Mesendoderm (in vitro differentiated cells): ENCODE data around the gene MOB3B.

Experiments used
- DNase-seq: peaks from one replicate; pipeline ENCODE4 v3.0.0; 2013
- H2AK5ac ChIP-seq: 2 replicates; pipeline ENCODE4 v1.6.1; 2013; ENCODE audit warnings: low read length, inconsistent platforms
- H2BK120ac ChIP-seq: 2 replicates; pipeline ENCODE4 v1.6.1; 2013; ENCODE audit warnings: low read depth, mild to moderate bottlenecking, low read length, moderate library complexity, mixed read lengths
- H2BK15ac ChIP-seq: replicated peaks from 2 replicates; pipeline ENCODE4 v1.6.1; 2013; ENCODE audit warnings: low read depth, mild to moderate bottlenecking, moderate library complexity
- H2BK5ac ChIP-seq: 2 replicates; pipeline ENCODE4 v1.6.1; 2013; ENCODE audit warnings: low read length, inconsistent platforms
- H3K18ac ChIP-seq: 2 replicates; pipeline ENCODE4 v1.6.1; 2013; ENCODE audit warnings: mild to moderate bottlenecking, low read length, mixed read lengths
- H3K23ac ChIP-seq: one replicate; pipeline ENCODE4 v1.6.1; 2013; ENCODE audit warnings: low read length
- H3K27ac ChIP-seq: 2 replicates; pipeline ENCODE4 v1.5.1; 2013; ENCODE audit warnings: low read depth, mild to moderate bottlenecking, inconsistent platforms, low read length, moderate library complexity
- H3K27me3 ChIP-seq: 2 replicates; pipeline ENCODE4 v1.6.1; 2013; ENCODE audit warnings: low read length, control low read depth, mild to moderate bottlenecking, inconsistent platforms; ENCODE audit not compliant: insufficient read depth, poor library complexity
- H3K36me3 ChIP-seq: 2 replicates; pipeline ENCODE4 v1.6.1; 2013; ENCODE audit warnings: low read length, inconsistent platforms; ENCODE audit not compliant: control insufficient read depth, insufficient read depth
- H3K4ac ChIP-seq: one replicate; pipeline ENCODE4 v1.6.1; 2013; ENCODE audit warnings: low read depth, mild to moderate bottlenecking, low read length, moderate library complexity
- H3K4me1 ChIP-seq: 2 replicates; pipeline ENCODE4 v1.6.1; 2013; ENCODE audit warnings: low read depth, low read length, inconsistent platforms; ENCODE audit not compliant: control insufficient read depth
- H3K4me2 ChIP-seq: 2 replicates; pipeline ENCODE4 v1.6.1; 2013; ENCODE audit warnings: low read length
- H3K4me3 ChIP-seq: 2 replicates; pipeline ENCODE4 v1.5.1; 2013; ENCODE audit warnings: mild to moderate bottlenecking, low read length
- H3K56ac ChIP-seq: one replicate; pipeline ENCODE4 v1.6.1; 2013; ENCODE audit warnings: low read length
- H3K79me1 ChIP-seq: 2 replicates; pipeline ENCODE4 v1.6.1; 2013; ENCODE audit warnings: low read length, inconsistent platforms
- H3K79me2 ChIP-seq: 2 replicates; pipeline ENCODE4 v1.6.1; 2013; ENCODE audit warnings: mild to moderate bottlenecking, low read length; ENCODE audit not compliant: control insufficient read depth, insufficient read depth
- H3K9ac ChIP-seq: 2 replicates; pipeline ENCODE4 v1.6.1; 2013; ENCODE audit warnings: low read length, inconsistent platforms
- H4K5ac ChIP-seq: one replicate; pipeline ENCODE4 v1.6.1; 2013; ENCODE audit warnings: low read length
- H4K8ac ChIP-seq: one replicate; pipeline ENCODE4 v1.6.1; 2013; ENCODE audit warnings: low read depth, mild to moderate bottlenecking, control low read depth, low read length, moderate library complexity
- WGBS: extraction: QIAGEN DNeasy Blood & Tissue Kit; methylation state at CpG from one replicate; pipeline ENCODE4 v1.1.7; 2013; ENCODE audit warnings: low lambda C conversion rate, missing lambda C conversion rate; ENCODE audit not compliant: insufficient coverage; ENCODE audit errors: extremely low coverage; 5-methylcytosine and 5-hydroxymethylcytosine counted together

The MOB3B gene

GRCh38 chr9:27373851-27374250, 155.8 kb downstream of the MOB3B start:
- no peak overlapping the region for H2BK120ac ChIP-seq
- H2BK5ac ChIP-seq, result no peak overlapping the region
- peaks cover 9% of the 10 kb centered on the region for H3K4me1 ChIP-seq
- DNase-seq, result no peak
- WGBS, result no CpG with 5 or more reads among the region's 4 CpGs
- no peak overlapping the region for H2AK5ac ChIP-seq
- H3K79me1 ChIP-seq, result no peaks in the 10 kb centered on the region
- no peak overlapping the region for H2BK15ac ChIP-seq
- no peak overlapping the region for H3K23ac ChIP-seq
- H3K27ac ChIP-seq, result no peak overlapping the region
- H3K79me2 ChIP-seq, result no peaks in the 10 kb centered on the region
- no peak overlapping the region for H4K8ac ChIP-seq
- H3K56ac ChIP-seq, result no peak overlapping the region
- H3K27me3 ChIP-seq, result no peaks in the 10 kb centered on the region
- H3K4me3 ChIP-seq, result no peak overlapping the region
- H3K36me3 ChIP-seq, result no peaks in the 10 kb centered on the region
- no peak overlapping the region for H4K5ac ChIP-seq
- H3K4ac ChIP-seq, result no peak overlapping the region
- no peak overlapping the region for H3K18ac ChIP-seq
- H3K9ac ChIP-seq, result no peak overlapping the region
- H3K4me2 ChIP-seq, result no peak overlapping the region

- no peak overlapping the region for H2BK15ac ChIP-seq
Measured at GRCh38 chr9:27372615-27373014, 157.0 kb downstream of the MOB3B start.

GRCh38 chr9:27371382-27371781, 158.2 kb downstream of the MOB3B start:
- Histone ChIP-seq H3K36me3 (no peaks in the 10 kb centered on the region), H3K56ac (no peak overlapping the region), H2AK5ac (no peak overlapping the region), H3K79me2 (no peaks in the 10 kb centered on the region), H3K79me1 (no peaks in the 10 kb centered on the region), H3K23ac (no peak overlapping the region), H3K27me3 (no peaks in the 10 kb centered on the region), H2BK15ac (no peak overlapping the region), H3K18ac (no peak overlapping the region), H4K8ac (no peak overlapping the region), H4K5ac (no peak overlapping the region), H3K4me1 (peaks cover 9% of the 10 kb centered on the region), H3K27ac (no peak overlapping the region), H3K4me2 (no peak overlapping the region), H3K4ac (peak overlapping the region; percentile 26), H3K9ac (no peak overlapping the region), H2BK5ac (no peak overlapping the region), H3K4me3 (no peak overlapping the region), H2BK120ac (no peak overlapping the region)
- DNase-seq, result peak; percentile 66
- WGBS, result no CpG with 5 or more reads among the region's 5 CpGs

More at GRCh38 chr9:27372615-27373014, 157.0 kb downstream of the MOB3B start:
- Histone ChIP-seq H3K23ac (no peak overlapping the region), H3K27me3 (no peaks in the 10 kb centered on the region), H3K4me1 (peaks cover 12% of the 10 kb centered on the region), H4K5ac (no peak overlapping the region), H3K4me2 (no peak overlapping the region), H3K79me1 (no peaks in the 10 kb centered on the region), H3K36me3 (no peaks in the 10 kb centered on the region), H3K4me3 (no peak overlapping the region), H2BK5ac (no peak overlapping the region), H3K9ac (no peak overlapping the region), H3K27ac (no peak overlapping the region), H3K79me2 (no peaks in the 10 kb centered on the region), H2AK5ac (no peak overlapping the region), H4K8ac (no peak overlapping the region), H3K4ac (no peak overlapping the region), H3K18ac (no peak overlapping the region), H3K56ac (no peak overlapping the region), H2BK120ac (no peak overlapping the region)
- DNase-seq, result no peak
- no CpG with 5 or more reads among the region's 1 CpG for WGBS

GRCh38 chr9:27369591-27369990, 160.0 kb downstream of the MOB3B start:
- Histone ChIP-seq H2AK5ac (no peak overlapping the region), H3K27ac (no peak overlapping the region), H3K4ac (no peak overlapping the region), H3K27me3 (no peaks in the 10 kb centered on the region), H3K36me3 (no peaks in the 10 kb centered on the region), H3K9ac (no peak overlapping the region), H3K4me3 (no peak overlapping the region), H3K4me1 (peaks cover 9% of the 10 kb centered on the region), H3K79me2 (no peaks in the 10 kb centered on the region), H3K4me2 (no peak overlapping the region), H2BK15ac (no peak overlapping the region), H3K56ac (no peak overlapping the region), H2BK120ac (no peak overlapping the region), H3K79me1 (no peaks in the 10 kb centered on the region), H3K23ac (no peak overlapping the region), H3K18ac (no peak overlapping the region), H4K5ac (no peak overlapping the region), H4K8ac (no peak overlapping the region), H2BK5ac (no peak overlapping the region)
- DNase-seq, result peak; percentile 19
- no CpG with 5 or more reads among the region's 5 CpGs for WGBS

GRCh38 chr9:27368316-27368985, 161.2 kb downstream of the MOB3B start:
- no peak overlapping the region for H4K8ac ChIP-seq
- H3K56ac ChIP-seq, result no peak overlapping the region
- peak; percentile 70 for DNase-seq
- no peak overlapping the region for H3K27ac ChIP-seq
- no peak overlapping the region for H3K18ac ChIP-seq
- no peak overlapping the region for H2BK15ac ChIP-seq
- no peak overlapping the region for H2BK5ac ChIP-seq
- H3K9ac ChIP-seq, result no peak overlapping the region
- H3K4me2 ChIP-seq, result no peak overlapping the region
- H3K4me1 ChIP-seq, result peaks cover 9% of the 10 kb centered on the region
- no peak overlapping the region for H3K23ac ChIP-seq
- H4K5ac ChIP-seq, result no peak overlapping the region
- H3K27me3 ChIP-seq, result no peaks in the 10 kb centered on the region
- H3K4ac ChIP-seq, result no peak overlapping the region
- H3K79me1 ChIP-seq, result no peaks in the 10 kb centered on the region
- no peaks in the 10 kb centered on the region for H3K36me3 ChIP-seq
- H3K4me3 ChIP-seq, result no peak overlapping the region
- no peaks in the 10 kb centered on the region for H3K79me2 ChIP-seq
- H2AK5ac ChIP-seq, result no peak overlapping the region
- WGBS, result no CpG with 5 or more reads among the region's 7 CpGs
- H2BK120ac ChIP-seq, result no peak overlapping the region

- WGBS, result no CpG with 5 or more reads among the region's 3 CpGs
- Histone ChIP-seq H3K23ac (no peak overlapping the region), H3K27ac (no peak overlapping the region)
Measured at GRCh38 chr9:27367921-27368315, 161.7 kb downstream of the MOB3B start.

More at GRCh38 chr9:27367921-27368315, 161.7 kb downstream of the MOB3B start:
- DNase-seq, result no peak
- Histone ChIP-seq H3K4ac (no peak overlapping the region), H3K79me1 (no peaks in the 10 kb centered on the region), H4K8ac (no peak overlapping the region), H2AK5ac (no peak overlapping the region), H2BK5ac (no peak overlapping the region), H3K4me1 (peaks cover 9% of the 10 kb centered on the region), H3K56ac (no peak overlapping the region), H3K79me2 (no peaks in the 10 kb centered on the region), H2BK15ac (no peak overlapping the region), H3K36me3 (no peaks in the 10 kb centered on the region), H2BK120ac (no peak overlapping the region), H3K18ac (no peak overlapping the region), H3K4me3 (no peak overlapping the region), H4K5ac (no peak overlapping the region), H3K4me2 (no peak overlapping the region), H3K27me3 (no peaks in the 10 kb centered on the region), H3K9ac (no peak overlapping the region)
